GM23338 (cell line): ENCODE measurements around the gene DOCK3. TPM values are rescaled to one million over a fixed set of nuclear protein-coding genes. Genes with fewer than 3 reads are reported as not detected.

Experiments used
- ATAC-seq: fragments of 200-7000 bp; cut with Tn5 transposase; 3 replicates; pipeline ENCODE4 v1.9.1; 2020
- DNase-seq: peaks from one replicate; pipeline ENCODE4 v3.0.0-alpha.2; 2015; ENCODE audit warnings: low spot score
- H2AFZ ChIP-seq: fragments of 200-600 bp; sonication (generic); 2 replicates; pipeline ENCODE4 v1.8.0; 2016; ENCODE audit warnings: antibody characterized with exemption, mild to moderate bottlenecking, moderate library complexity
- H3F3A ChIP-seq: fragments of 200-600 bp; sonication (generic); replicated peaks from 2 replicates; pipeline ENCODE4 v1.8.0; 2017; ENCODE audit warnings: antibody characterized with exemption, mixed run types, low read depth
- H3K27ac ChIP-seq: fragments of 200-600 bp; sonication (generic); 2 replicates; pipeline ENCODE4 v1.6.1; 2016; ENCODE audit warnings: low read depth
- H3K27me3 ChIP-seq: fragments of 200-600 bp; sonication (generic); 2 replicates; pipeline ENCODE4 v1.8.0; 2016; ENCODE audit warnings: mild to moderate bottlenecking, mixed run types, moderate library complexity; ENCODE audit not compliant: insufficient read depth
- H3K36me3 ChIP-seq: fragments of 200-600 bp; sonication (generic); 2 replicates; pipeline ENCODE4 v1.8.0; 2016; ENCODE audit warnings: mild to moderate bottlenecking; ENCODE audit not compliant: insufficient read depth
- H3K4me1 ChIP-seq: fragments of 200-600 bp; sonication (generic); 2 replicates; pipeline ENCODE4 v1.8.0; 2016; ENCODE audit warnings: mild to moderate bottlenecking, moderate library complexity; ENCODE audit not compliant: insufficient read depth
- H3K4me2 ChIP-seq: fragments of 200-600 bp; sonication (generic); 2 replicates; pipeline ENCODE4 v1.7.1; 2017; ENCODE audit warnings: mixed run types
- H3K4me3 ChIP-seq: fragments of 200-600 bp; sonication (generic); 2 replicates; pipeline ENCODE4 v1.6.1; 2016; ENCODE audit warnings: mixed run types
- H3K79me2 ChIP-seq: fragments of 200-600 bp; sonication (generic); replicated peaks from 2 replicates; pipeline ENCODE4 v1.8.0; 2017; ENCODE audit warnings: mild to moderate bottlenecking; ENCODE audit not compliant: insufficient read depth
- H3K9me2 ChIP-seq: fragments of 200-600 bp; sonication (generic); 2 replicates; pipeline ENCODE4 v1.8.0; 2017; ENCODE audit not compliant: insufficient read depth
- H4K20me1 ChIP-seq: fragments of 200-600 bp; sonication (generic); replicated peaks from 2 replicates; pipeline ENCODE4 v1.8.0; 2017; ENCODE audit warnings: mild to moderate bottlenecking; ENCODE audit not compliant: insufficient read depth
- H3K27ac Mint-ChIP-seq: 2 replicates; pipeline ENCODE4 v1.8.0; 2020; ENCODE audit warnings: inconsistent platforms, mild to moderate bottlenecking, moderate library complexity, mixed read lengths
- H3K27me3 Mint-ChIP-seq: 3 replicates; pipeline ENCODE4 v1.8.0; 2022; ENCODE audit warnings: low read depth, mild to moderate bottlenecking, moderate library complexity, mixed read lengths, inconsistent platforms; ENCODE audit not compliant: insufficient read depth, poor library complexity
- H3K36me3 Mint-ChIP-seq: 3 replicates; pipeline ENCODE4 v1.8.0; 2021; ENCODE audit warnings: low read depth, mild to moderate bottlenecking, inconsistent platforms, moderate library complexity, mixed read lengths
- H3K4me1 Mint-ChIP-seq: 3 replicates; pipeline ENCODE4 v1.8.0; 2020; ENCODE audit warnings: mild to moderate bottlenecking, inconsistent platforms, mixed read lengths
- H3K4me3 Mint-ChIP-seq: 3 replicates; pipeline ENCODE4 v1.8.0; 2021; ENCODE audit warnings: moderate library complexity, mild to moderate bottlenecking, inconsistent platforms, mixed read lengths
- H3K9me3 Mint-ChIP-seq: 3 replicates; pipeline ENCODE4 v1.8.0; 2020; ENCODE audit warnings: moderate library complexity, mild to moderate bottlenecking, inconsistent platforms, mixed read lengths
- CREB1 ChIP-seq: fragments of 250-450 bp; sonication (Bioruptor Pico); IDR thresholded peaks from 2 replicates; pipeline ENCODE4 v1.5.0; 2020; ENCODE audit warnings: low read depth, mild to moderate bottlenecking, moderate library complexity
- CTCF ChIP-seq, 2 experiments: fragments of 200-600 bp in 1 of 2; sonication (generic) in 1 of 2; conservative IDR thresholded peaks; 2 replicates each; pipeline versions ENCODE4 v1.5.1 to v1.6.1; 2016 to 2017; ENCODE audit warnings: antibody characterized with exemption in 2 of 2, low read depth in 2 of 2, mild to moderate bottlenecking in 2 of 2, moderate library complexity in 1 of 2
- ETS1 ChIP-seq: IDR thresholded peaks from 2 replicates; pipeline ENCODE4 v1.6.1; 2016; ENCODE audit warnings: antibody characterized with exemption
- JUNB ChIP-seq: IDR thresholded peaks from one replicate; pipeline ENCODE4 v1.6.1; 2016; ENCODE audit warnings: antibody characterized with exemption; ENCODE audit not compliant: unreplicated experiment
- REST ChIP-seq: IDR thresholded peaks from one replicate; pipeline ENCODE4 v1.6.1; 2018; ENCODE audit warnings: antibody characterized with exemption; ENCODE audit not compliant: unreplicated experiment
- STAT1 ChIP-seq: IDR thresholded peaks from one replicate; pipeline ENCODE4 v1.6.1; 2016; ENCODE audit warnings: antibody characterized with exemption; ENCODE audit not compliant: unreplicated experiment
- ZNF114 ChIP-seq: fragments of 250-450 bp; sonication (Bioruptor Pico); IDR thresholded peaks from 2 replicates; pipeline ENCODE4 v1.5.0; 2020; ENCODE audit warnings: mild to moderate bottlenecking, moderate library complexity
- ZNF462 ChIP-seq: fragments of 250-450 bp; sonication (Bioruptor Pico); IDR thresholded peaks from 2 replicates; pipeline ENCODE4 v1.5.0; 2020; ENCODE audit warnings: mild to moderate bottlenecking, moderate library complexity
- polyA plus RNA-seq: library from polyadenylated mRNA; unstranded; fragments of >200 nt; fragmentation: Nextera tagmentation; extraction: Ambion mirVana; gene quantifications from 2 replicates; pipeline ENCODE4 v1.2.1, GENCODE V29; 2016
- total RNA-seq: library from RNA; depleted of rRNA; stranded (reverse); fragments of >200 nt; shearing (Covaris generic); gene quantifications from 2 replicates; pipeline ENCODE4 v1.2.3, GENCODE V29; 2014

DOCK3 gene
- total and polyA plus RNA-seq, 2 experiments from 2014 or later, result 2.4 to 5.6 TPM

- TF ChIP-seq REST (no peak), STAT1 (no peak)
These were observed 41.4 kb upstream of the DOCK3 start (continued) for GRCh38 chr3:50633230-50633790.

- H2AFZ ChIP-seq, result no peak overlapping the region
- H3K27me3 ChIP-seq, result no peaks in the 10 kb centered on the region
- H4K20me1 ChIP-seq, result peaks cover 9% of the 10 kb centered on the region; the same call in 1 of the 2 replicates
- no peaks in the 10 kb centered on the region; the same call in 1 of the 3 replicates for H3K36me3 Mint-ChIP-seq
- DNase-seq, result no peak
- TF ChIP-seq CREB1 (CRISPR knock-in tag) (no peak), ETS1 (no peak), CTCF (conservative IDR thresholded peaks at IDR 0.05; ENCODE audit: low read depth in 2 of 2) (no peak), JUNB (no peak), ZNF462 (CRISPR knock-in tag) (no peak), ZNF114 (no peak)
- peaks cover 15% of the 10 kb centered on the region for H3K27me3 Mint-ChIP-seq
- no peaks in the 10 kb centered on the region for H3K9me3 Mint-ChIP-seq
- no peak overlapping the region for H3K4me2 ChIP-seq
- no peaks in the 10 kb centered on the region for H3K36me3 ChIP-seq
- H3K4me1 Mint-ChIP-seq, result peaks cover 27% of the 10 kb centered on the region
- no peak overlapping the region for H3K27ac ChIP-seq
- no peak for ATAC-seq
- H3K27ac Mint-ChIP-seq, result no peak overlapping the region
- no peaks in the 10 kb centered on the region for H3K9me2 ChIP-seq
- no peaks in the 10 kb centered on the region; the same call in none of the 2 replicates for H3K79me2 ChIP-seq
- H3F3A ChIP-seq, result no peaks in the 10 kb centered on the region
- H3K4me3 ChIP-seq, result no peak overlapping the region
- peaks cover 18% of the 10 kb centered on the region for H3K4me1 ChIP-seq
- no peak overlapping the region for H3K4me3 Mint-ChIP-seq
These were observed 39.7 kb upstream of the DOCK3 start for GRCh38 chr3:50635066-50635465.
